ENCODE measurements around the gene CLASP2.
"Not testable (repeated sequence)": the region's sequence is repeated elsewhere in the genome, so short reads cannot be mapped to it uniquely, and the experiment has no call there.

Gene CLASP2

DNA sequence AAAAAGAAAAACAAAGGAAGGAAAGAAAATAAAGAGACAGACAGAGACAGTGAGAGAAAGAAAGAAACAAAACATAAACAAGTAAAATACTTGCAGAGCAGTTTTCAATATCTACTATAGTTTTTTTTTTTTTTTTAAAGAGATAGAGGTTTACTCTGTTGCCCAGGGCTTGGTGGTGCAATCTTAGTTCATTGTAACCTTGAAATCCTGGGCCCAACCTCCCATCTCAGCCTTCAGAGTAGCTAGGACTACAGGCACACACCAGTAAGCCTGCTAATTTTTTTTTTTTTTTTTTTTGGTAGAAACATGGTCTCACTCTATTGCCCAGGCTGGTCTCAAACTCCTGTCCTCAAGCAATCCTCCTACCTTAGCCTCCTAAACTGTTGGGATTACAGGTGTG is 23.1 kb downstream of the CLASP2 start:
- no peak overlapping the region for H3K4me3 ChIP-seq (ENCODE audit: low read depth, low read length)
- TF ChIP-seq, protein P1, sequence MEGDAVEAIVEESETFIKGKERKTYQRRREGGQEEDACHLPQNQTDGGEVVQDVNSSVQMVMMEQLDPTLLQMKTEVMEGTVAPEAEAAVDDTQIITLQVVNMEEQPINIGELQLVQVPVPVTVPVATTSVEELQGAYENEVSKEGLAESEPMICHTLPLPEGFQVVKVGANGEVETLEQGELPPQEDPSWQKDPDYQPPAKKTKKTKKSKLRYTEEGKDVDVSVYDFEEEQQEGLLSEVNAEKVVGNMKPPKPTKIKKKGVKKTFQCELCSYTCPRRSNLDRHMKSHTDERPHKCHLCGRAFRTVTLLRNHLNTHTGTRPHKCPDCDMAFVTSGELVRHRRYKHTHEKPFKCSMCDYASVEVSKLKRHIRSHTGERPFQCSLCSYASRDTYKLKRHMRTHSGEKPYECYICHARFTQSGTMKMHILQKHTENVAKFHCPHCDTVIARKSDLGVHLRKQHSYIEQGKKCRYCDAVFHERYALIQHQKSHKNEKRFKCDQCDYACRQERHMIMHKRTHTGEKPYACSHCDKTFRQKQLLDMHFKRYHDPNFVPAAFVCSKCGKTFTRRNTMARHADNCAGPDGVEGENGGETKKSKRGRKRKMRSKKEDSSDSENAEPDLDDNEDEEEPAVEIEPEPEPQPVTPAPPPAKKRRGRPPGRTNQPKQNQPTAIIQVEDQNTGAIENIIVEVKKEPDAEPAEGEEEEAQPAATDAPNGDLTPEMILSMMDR (IDR thresholded peaks at IDR 0.05; ENCODE audit: borderline replicate concordance, insufficient read depth, low read depth, low read length), result no peak

GRCh38 chr3:33690341-33690740 is 27.7 kb downstream of the CLASP2 start:
- TF ChIP-seq, protein P1 (IDR thresholded peaks at IDR 0.05; ENCODE audit: borderline replicate concordance, insufficient read depth, low read depth, low read length), result no peak
- H3K4me3 ChIP-seq (ENCODE audit: low read depth, low read length), result no peak overlapping the region

GRCh38 chr3:33687406-33688010 is 30.5 kb downstream of the CLASP2 start:
- TF ChIP-seq, protein P1 (IDR thresholded peaks at IDR 0.05; ENCODE audit: borderline replicate concordance, insufficient read depth, low read depth, low read length), result no peak
- no peak overlapping the region for H3K4me3 ChIP-seq (ENCODE audit: low read depth, low read length)

DNA sequence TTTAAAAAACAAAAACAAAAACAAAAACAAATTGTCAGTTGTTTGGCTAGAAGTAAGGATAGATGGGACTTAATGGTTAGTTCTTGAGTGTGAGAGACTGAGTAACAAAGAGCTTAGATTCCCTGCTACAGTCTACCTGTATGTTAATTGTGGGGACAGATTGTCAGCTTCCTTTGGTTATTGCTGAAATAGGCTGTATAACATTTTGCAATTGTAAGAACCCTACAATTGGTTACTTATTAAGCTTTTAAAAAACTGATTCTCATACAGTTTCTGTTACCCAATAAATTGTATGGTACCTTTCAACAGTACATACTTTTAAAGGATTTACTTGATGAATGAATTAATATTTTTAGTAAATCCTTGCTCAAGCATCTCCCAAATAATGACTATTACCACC is 35.3 kb downstream of the CLASP2 start:
- TF ChIP-seq, protein P1 (IDR thresholded peaks at IDR 0.05; ENCODE audit: borderline replicate concordance, insufficient read depth, low read depth, low read length), result no peak
- no peak overlapping the region for H3K4me3 ChIP-seq (ENCODE audit: low read depth, low read length)

GRCh38 chr3:33681667-33682066 is 36.4 kb downstream of the CLASP2 start:
- TF ChIP-seq, protein P1 (IDR thresholded peaks at IDR 0.05; ENCODE audit: borderline replicate concordance, insufficient read depth, low read depth, low read length), result no peak
- no peak overlapping the region for H3K4me3 ChIP-seq (ENCODE audit: low read depth, low read length)

DNA sequence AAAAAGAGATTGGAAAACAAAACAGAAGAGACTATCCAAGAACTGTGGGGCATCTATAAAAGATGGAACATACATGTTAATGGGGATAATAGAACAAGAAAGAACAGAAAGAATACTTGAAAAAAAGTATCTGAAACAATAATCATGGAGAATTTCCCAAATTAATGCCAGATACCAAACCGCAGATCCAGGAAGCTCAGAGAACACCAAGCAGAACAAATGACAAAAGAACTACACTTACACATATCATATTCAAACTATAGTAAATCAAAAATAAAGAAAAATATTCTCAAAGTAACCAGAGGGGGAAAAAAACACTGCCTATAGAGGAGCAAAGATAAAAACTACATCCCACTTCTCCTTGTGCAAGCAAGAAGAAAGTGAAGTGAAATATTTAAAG is 40.0 kb downstream of the CLASP2 start:
- H3K4me3 ChIP-seq (ENCODE audit: low read depth, low read length), result no peak overlapping the region
- TF ChIP-seq, protein P1 (IDR thresholded peaks at IDR 0.05; ENCODE audit: borderline replicate concordance, insufficient read depth, low read depth, low read length), result no peak

DNA sequence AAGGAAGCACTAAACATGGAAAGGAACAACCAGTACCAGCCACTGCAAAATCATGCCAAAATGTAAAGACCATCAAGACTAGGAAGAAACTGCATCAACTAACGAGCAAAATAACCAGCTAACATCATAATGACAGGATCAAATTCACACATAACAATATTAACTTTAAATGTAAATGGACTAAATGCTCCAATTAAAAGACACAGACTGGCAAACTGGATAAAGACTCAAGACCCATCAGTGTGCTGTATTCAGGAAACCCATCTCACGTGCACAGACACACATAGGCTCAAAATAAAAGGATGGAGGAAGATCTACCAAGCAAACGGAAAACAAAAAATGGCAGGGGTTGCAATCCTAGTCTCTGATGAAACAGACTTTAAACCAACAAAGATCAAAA is 44.6 kb downstream of the CLASP2 start:
- not testable (repeated sequence) for H3K4me3 ChIP-seq (ENCODE audit: low read depth, low read length)

GRCh38 chr3:33668618-33669017 is 49.4 kb downstream of the CLASP2 start:
- TF ChIP-seq, protein P1 (IDR thresholded peaks at IDR 0.05; ENCODE audit: borderline replicate concordance, insufficient read depth, low read depth, low read length), result no peak
- H3K4me3 ChIP-seq (ENCODE audit: low read depth, low read length), result no peak overlapping the region

Data from GM12875 (cell line).